SH-SY5Y (cell line): ENCODE results near the gene ZDHHC19.

Source experiments
- GATA2 ChIP-seq: IDR thresholded peaks from 2 replicates; pipeline ENCODE4 v1.6.1; 2011; ENCODE audit warnings: mild to moderate bottlenecking, low read depth, low read length
- GATA3 ChIP-seq: IDR thresholded peaks from 2 replicates; pipeline ENCODE4 v1.6.1; 2011; ENCODE audit warnings: low read depth, mild to moderate bottlenecking, low read length, moderate library complexity

- no peak for TF ChIP-seq GATA3
- no peak for TF ChIP-seq GATA2
Measured at GRCh38 chr3:196194542-196194915, 16.7 kb downstream of the ZDHHC19 start.
